Gastroesophageal sphincter (tissue), 4 donors: ENCODE data around the gene FNDC8. TPM values are rescaled to one million over a fixed set of nuclear protein-coding genes. Genes with fewer than 3 reads are reported as not detected.
"Not testable (repeated sequence)": the region's sequence is repeated elsewhere in the genome, so short reads cannot be mapped to it uniquely, and the experiment has no call there.

ENCODE experiments used
- ATAC-seq: fragments of 150-250 bp; one replicate; pipeline ENCODE4 v1.9.1; 2016; ENCODE audit warnings: mild to moderate bottlenecking, moderate library complexity
- H3K27ac ChIP-seq, 4 donors: fragments of 200-600 bp; sonication (generic) in 3 of 4; 1 replicate in 3 of 4; 2 replicates in 1 of 4; pipeline ENCODE4 v1.5.1; 2016 to 2019
- H3K27me3 ChIP-seq: fragments of 200-600 bp; sonication (generic); one replicate; pipeline ENCODE4 v1.5.1; 2019
- H3K36me3 ChIP-seq, 2 donors: fragments of 200-600 bp; sonication (generic); one replicate each; pipeline ENCODE4 v1.5.1; 2019; ENCODE audit warnings: control low read depth in 1 of 2
- H3K4me1 ChIP-seq, 3 donors: fragments of 200-600 bp; sonication (generic); 1 replicate in 2 of 3; 2 replicates in 1 of 3; pipeline ENCODE4 v1.5.1; 2016 to 2019; ENCODE audit warnings: control low read depth in 2 of 3
- H3K4me3 ChIP-seq, 2 donors: fragments of 200-600 bp; sonication (generic); one replicate each; pipeline ENCODE4 v1.5.1; 2019; ENCODE audit warnings: mild to moderate bottlenecking in 1 of 2, moderate library complexity in 1 of 2
- H3K9me3 ChIP-seq, 3 donors: fragments of 200-600 bp; sonication (generic); one replicate each; pipeline ENCODE4 v1.5.1; 2017 to 2019; ENCODE audit warnings: control low read depth in 2 of 3
- CTCF ChIP-seq, 4 experiments: fragments of 200-600 bp in 2 of 4; fragments of 450-650 bp in 2 of 4; sonication (generic) in 1 of 4; IDR thresholded peaks; one replicate each; pipeline ENCODE4 v1.5.1; 2017 to 2019; ENCODE audit warnings: antibody characterized with exemption in 4 of 4, mild to moderate bottlenecking in 2 of 4, moderate library complexity in 2 of 4
- EP300 ChIP-seq: sonication (generic); formaldehyde crosslinking; IDR thresholded peaks from one replicate; pipeline ENCODE4 v1.6.1; 2017; ENCODE audit warnings: antibody characterized with exemption, mild to moderate bottlenecking
- POLR2A ChIP-seq, 2 donors: fragments of 450-650 bp; IDR thresholded peaks; one replicate each; pipeline ENCODE4 v1.6.1; 2017; ENCODE audit warnings: antibody characterized with exemption in 2 of 2, mild to moderate bottlenecking in 2 of 2, moderate library complexity in 1 of 2
- POLR2AphosphoS5 ChIP-seq: sonication (generic); formaldehyde crosslinking; IDR thresholded peaks from one replicate; pipeline ENCODE4 v1.6.1; 2017; ENCODE audit warnings: antibody characterized with exemption
- WGBS, 2 donors: methylation state at CpG; one replicate each; pipeline ENCODE4 v1.1.5; 2018; ENCODE audit warnings: low coverage in 1 of 2; 5-methylcytosine and 5-hydroxymethylcytosine counted together
- total RNA-seq, 4 donors: library from RNA; depleted of rRNA; stranded (reverse); fragments of >200 nt; gene quantifications; one replicate each; pipeline ENCODE4 v1.1.0, GENCODE V29; 2016

The FNDC8 gene
- total RNA-seq, 4 donors from 2014 or later: not detected

- Histone ChIP-seq H3K27me3 (no peaks in the 10 kb centered on the region), H3K9me3 (peaks cover 0 to 4% (median 0%) of the 10 kb centered on the region in 3 donors), H3K27ac (no peak overlapping the region), H3K36me3 (peaks cover 0 to 91% of the 10 kb centered on the region in 2 donors), H3K4me3 (no peak overlapping the region), H3K4me1 (no peaks in the 10 kb centered on the region)
- TF ChIP-seq POLR2A (IDR thresholded peaks at IDR 0.05): no peak
- no peak for TF ChIP-seq CTCF (IDR thresholded peaks at IDR 0.05)
- no peak for TF ChIP-seq POLR2AphosphoS5
- TF ChIP-seq EP300: no peak
- WGBS, 2 donors: 81 to 100% methylated on average over 1 to 5 of the region's 5 CpGs
- no peak for ATAC-seq
Observed at GRCh38 chr17:35103271-35103670, 18.1 kb upstream of the FNDC8 start.

- H3K4me3 ChIP-seq: no peak overlapping the region
- no peak overlapping the region for H3K27ac ChIP-seq
- no peaks in the 10 kb centered on the region for H3K27me3 ChIP-seq
- WGBS, 2 donors: 100% methylated on average over 5 of the region's 5 CpGs
- no peak for ATAC-seq
- H3K9me3 ChIP-seq: peaks cover 0 to 4% (median 0%) of the 10 kb centered on the region in 3 donors
- no peaks in the 10 kb centered on the region for H3K4me1 ChIP-seq
- peaks cover 0 to 74% of the 10 kb centered on the region in 2 donors for H3K36me3 ChIP-seq
- TF ChIP-seq CTCF (IDR thresholded peaks at IDR 0.05): no peak
Observed at GRCh38 chr17:35104844-35105450, 16.5 kb upstream of the FNDC8 start.

GRCh38 chr17:35110791-35111190, 10.6 kb upstream of the FNDC8 start:
- not testable (repeated sequence) for ATAC-seq, H3K9me3 ChIP-seq, H3K27ac ChIP-seq, H3K27me3 ChIP-seq, H3K4me1 ChIP-seq, H3K4me3 ChIP-seq
- 96 to 100% methylated on average over 4 to 6 of the region's 17 CpGs for WGBS, 2 donors
- H3K36me3 ChIP-seq: peaks cover 0 to 17% of the 10 kb centered on the region in 2 donors

GRCh38 chr17:35116845-35117244, 4.6 kb upstream of the FNDC8 start:
- ATAC-seq: no peak
- no peaks in the 10 kb centered on the region for H3K36me3 ChIP-seq
- TF ChIP-seq EP300 (no peak), POLR2A (IDR thresholded peaks at IDR 0.05) (no peak), POLR2AphosphoS5 (no peak), CTCF (IDR thresholded peaks at IDR 0.05) (no peak)
- H3K27ac ChIP-seq: no peak overlapping the region
- no peak overlapping the region for H3K4me3 ChIP-seq
- peaks cover 0 to 21% (median 9%) of the 10 kb centered on the region in 3 donors for H3K4me1 ChIP-seq
- 81 to 100% methylated on average over 2 to 12 of the region's 12 CpGs for WGBS, 2 donors
- H3K27me3 ChIP-seq: no peaks in the 10 kb centered on the region
- H3K9me3 ChIP-seq: no peaks in the 10 kb centered on the region

- Histone ChIP-seq H3K27ac (no peak overlapping the region), H3K4me3 (no peak overlapping the region), H3K9me3 (no peaks in the 10 kb centered on the region), H3K4me1 (peaks cover 0 to 21% (median 9%) of the 10 kb centered on the region in 3 donors), H3K36me3 (no peaks in the 10 kb centered on the region), H3K27me3 (no peaks in the 10 kb centered on the region)
- TF ChIP-seq EP300 (no peak), POLR2A (IDR thresholded peaks at IDR 0.05) (no peak), CTCF (IDR thresholded peaks at IDR 0.05) (no peak)
- ATAC-seq: no peak
Observed at GRCh38 chr17:35117984-35118383, 3.4 kb upstream of the FNDC8 start.
